Coronary artery (tissue), 2 donors: ENCODE measurements around the gene DRG1.

Source experiments
- DNase-seq: peaks from one replicate; pipeline ENCODE4 v3.0.0-alpha.2; 2017; ENCODE audit warnings: low spot score
- H3K27ac ChIP-seq, 2 donors: fragments of 200-600 bp; sonication (generic); one replicate each; pipeline ENCODE4 v1.5.1; 2016 to 2019
- H3K4me3 ChIP-seq: fragments of 200-600 bp; sonication (generic); 2 replicates; pipeline ENCODE4 v1.5.1; 2016; ENCODE audit warnings: mild to moderate bottlenecking, moderate library complexity
- CTCF ChIP-seq: fragments of 200-600 bp; sonication (generic); IDR thresholded peaks from one replicate; pipeline ENCODE4 v1.5.1; 2019; ENCODE audit warnings: antibody characterized with exemption

Gene DRG1

GRCh38 chr22:31425331-31426050 is 26.1 kb downstream of the DRG1 start:
- no peak for TF ChIP-seq CTCF
- Histone ChIP-seq H3K27ac (no peak overlapping the region), H3K4me3 (no peak overlapping the region)
- DNase-seq = no peak

GRCh38 chr22:31431950-31432349 is 32.5 kb downstream of the DRG1 start:
- no peak for TF ChIP-seq CTCF
- no peak overlapping the region for H3K27ac ChIP-seq
- DNase-seq = no peak
- H3K4me3 ChIP-seq = no peak overlapping the region

GRCh38 chr22:31436132-31436531 is 36.7 kb downstream of the DRG1 start:
- no peak for TF ChIP-seq CTCF
- Histone ChIP-seq H3K27ac (no peak overlapping the region), H3K4me3 (no peak overlapping the region)
- no peak for DNase-seq

- no peak for DNase-seq
- Histone ChIP-seq H3K4me3 (no peak overlapping the region), H3K27ac (no peak overlapping the region)
- no peak for TF ChIP-seq CTCF
These were observed 40.4 kb downstream of the DRG1 start for GRCh38 chr22:31439808-31440207.

- DNase-seq = no peak
- TF ChIP-seq CTCF = no peak
- H3K27ac ChIP-seq = no peak overlapping the region
- no peak overlapping the region for H3K4me3 ChIP-seq
These were observed 41.3 kb downstream of the DRG1 start for GRCh38 chr22:31440681-31441080.

- TF ChIP-seq CTCF = no peak
- Histone ChIP-seq H3K27ac (no peak overlapping the region), H3K4me3 (no peak overlapping the region)
- DNase-seq = no peak
These were observed 42.2 kb downstream of the DRG1 start for GRCh38 chr22:31441652-31442051.

GRCh38 chr22:31442768-31443489 is 43.5 kb downstream of the DRG1 start:
- TF ChIP-seq CTCF = no peak
- Histone ChIP-seq H3K27ac (peak overlapping the region in 1 of 2 donors; percentile 24), H3K4me3 (no peak overlapping the region)
- no peak for DNase-seq
